Heart left ventricle (tissue), 16 donors: Measurements from ENCODE around the gene TTC7B. TPM values are rescaled to one million over a fixed set of nuclear protein-coding genes. Genes with fewer than 3 reads are reported as not detected.

Source experiments
- ATAC-seq, 4 donors: fragments of 200-7000 bp; cut with Tn5 transposase; one replicate each; pipeline ENCODE4 v1.9.1; 2020 to 2022; ENCODE audit warnings: moderate library complexity in 4 of 4, mild to moderate bottlenecking in 3 of 4, moderate number of reproducible peaks in 1 of 4
- DNase-seq, 5 donors: peaks; one replicate each; pipeline ENCODE4 v3.0.0-alpha.2; 2020
- H3K27ac ChIP-seq, 12 donors: fragments of 200-600 bp; sonication (generic) in 4 of 12; one replicate each; pipeline versions ENCODE4 v1.5.0 to v1.8.0; 2016 to 2022; ENCODE audit warnings: mild to moderate bottlenecking in 2 of 12
- H3K27me3 ChIP-seq, 9 donors: fragments of 200-600 bp; sonication (generic) in 2 of 9; one replicate each; pipeline versions ENCODE4 v1.5.1 to v1.8.0; 2016 to 2022; ENCODE audit warnings: mild to moderate bottlenecking in 3 of 9
- H3K36me3 ChIP-seq, 9 donors: fragments of 200-600 bp; sonication (generic) in 2 of 9; one replicate each; pipeline versions ENCODE4 v1.5.0 to v1.8.0; 2018 to 2022; ENCODE audit warnings: mild to moderate bottlenecking in 2 of 9
- H3K4me1 ChIP-seq, 12 donors: fragments of 200-600 bp; sonication (generic) in 4 of 12; one replicate each; pipeline versions ENCODE4 v1.5.0 to v1.8.0; 2016 to 2022; ENCODE audit warnings: mild to moderate bottlenecking in 3 of 12
- H3K4me3 ChIP-seq, 12 donors: fragments of 200-600 bp; sonication (generic) in 4 of 12; one replicate each; pipeline versions ENCODE4 v1.5.0 to v1.8.0; 2017 to 2022; ENCODE audit warnings: mild to moderate bottlenecking in 9 of 12, moderate library complexity in 4 of 12
- H3K9me3 ChIP-seq, 12 donors: fragments of 200-600 bp; sonication (generic) in 4 of 12; one replicate each; pipeline versions ENCODE4 v1.5.0 to v1.8.0; 2016 to 2022; ENCODE audit warnings: mild to moderate bottlenecking in 1 of 12
- POLR2A ChIP-seq, 2 donors: fragments of 450-650 bp; IDR thresholded peaks; one replicate each; pipeline ENCODE4 v1.6.1; 2017; ENCODE audit warnings: antibody characterized with exemption in 2 of 2, mild to moderate bottlenecking in 2 of 2, moderate library complexity in 2 of 2
- WGBS, 4 donors: extraction: QIAGEN DNeasy Blood & Tissue Kit in 2 of 4; methylation state at CpG; one replicate each; pipeline versions ENCODE4 v1.1.5 to v1.1.7; 2013 to 2018; 5-methylcytosine and 5-hydroxymethylcytosine counted together
- intact Hi-C, 10 donors: fragments of 100-400 bp; cut with DNase I; formaldehyde crosslinking; loops; one replicate each; pipeline versions ENCODE4 v1.11.1 to v1.14.2; 2022
- polyA plus RNA-seq, 2 donors: library from polyadenylated mRNA; stranded (reverse); fragments of 200-250 nt; gene quantifications; one replicate each; pipeline ENCODE4 v1.2.3, GENCODE V29; 2013
- total RNA-seq, 9 donors: library from RNA; depleted of rRNA in 2 of 9; stranded (reverse); fragments of >200 nt in 2 of 9; fragmentation: NEBNext Ultra II Directional in 3 of 9; extraction: Animal tissue kit (Norgen Biotek cat#: 25700) in 3 of 9; gene quantifications; one replicate each; pipeline versions ENCODE4 v1.1.0 to v1.2.4, GENCODE V29; 2016 to 2023
- TF ChIP-seq, protein P1 (sequence below), 12 donors: fragments of 200-600 bp; sonication (generic) in 4 of 12; IDR thresholded peaks; one replicate each; pipeline versions ENCODE4 v1.5.0 to v1.8.0; 2018 to 2022; ENCODE audit warnings: antibody characterized with exemption in 12 of 12, mild to moderate bottlenecking in 5 of 12
- donor health status: ischemic (EF 13 %, LVEDD 7.1; RV severe dilation, severe dysfunction).
- donor health status: healthy with polysubstance abuse.
- donor health status: DM: no; HTN: yes; CAD: no.
- donor health status: DM: no; HTN: no; CAD: no.
- donor health status: ischemic (EF 25% LVEDD 6.9; RV normal size, moderate dysfunction).
- donor health status: ischemic (EF 25% LVEDD 5.7; RV mildly dilated, moderate dysfunction).
- donor health status: healthy.
- donor health status: DM: yes; HTN: yes; CAD: no.
- donor health status: ischemic (EF 35%, LVEDD 5.7; RV mildly dilated, moderate dysfunction).
- donor health status: nonischemic (EF 11% LVEDD 7.7; RV severe dilation, severe dysfunction).
- donor health status: DM: yes; HTN: yes; CAD: no.
- donor health status: PGD.
- donor health status: ischemic (EF 29% LVEDD 5.4; RV normal size, mild dysfunction).
- donor health status: nonischemic (EF 23%, LVEDD 6.1; RV moderate dilation, normal function).

The TTC7B gene
- total and polyA plus RNA-seq, 11 donors = 20.3 to 76.1 (median 62.6) TPM

DNA sequence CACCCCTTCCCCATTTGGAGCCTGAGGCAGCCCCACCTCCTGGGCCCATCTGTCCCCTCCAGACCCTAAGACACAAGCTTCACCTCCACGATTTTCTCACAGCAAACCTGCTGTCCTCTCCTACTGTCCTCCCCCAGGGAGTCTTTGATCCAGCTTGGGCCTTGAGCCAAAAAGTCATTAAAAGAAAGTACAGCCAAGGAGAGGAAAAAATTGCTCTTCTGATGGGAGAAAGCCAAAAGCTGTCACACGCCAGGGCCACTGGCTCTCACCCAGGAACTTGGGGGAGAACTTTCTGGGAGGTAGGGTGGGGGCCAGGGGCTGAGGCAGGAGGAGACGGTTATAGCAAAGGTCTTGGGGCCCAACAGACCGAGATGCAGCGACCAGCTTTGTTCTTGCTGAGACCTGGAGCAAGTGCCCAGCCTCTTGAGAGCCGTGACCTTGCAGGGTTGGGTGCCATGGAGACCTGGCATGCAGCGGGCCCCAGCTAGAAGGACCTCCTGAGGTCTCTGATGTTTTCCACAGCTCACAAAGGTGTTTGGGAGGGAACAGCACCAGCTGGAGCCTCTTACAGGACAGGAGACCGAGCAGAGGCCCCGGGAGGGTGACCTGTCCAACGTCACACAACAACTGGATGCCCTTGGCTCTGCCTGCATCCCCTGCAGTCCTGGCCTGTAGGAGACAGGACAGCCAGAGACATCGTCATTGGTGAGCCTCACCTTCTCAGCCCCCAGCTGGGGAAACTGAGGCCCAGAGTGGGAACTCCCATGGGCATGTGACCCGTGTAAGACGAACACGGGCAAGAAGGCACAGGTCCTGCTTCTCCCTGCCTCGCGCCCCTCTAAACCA, 294.9 kb downstream of the TTC7B start:
- H3K9me3 ChIP-seq = peaks cover 0 to 1% (median 0%) of the 10 kb centered on the region in 12 donors
- H3K4me1 ChIP-seq = peaks cover 0 to 74% (median 47%) of the 10 kb centered on the region in 12 donors
- TF ChIP-seq, protein P1, sequence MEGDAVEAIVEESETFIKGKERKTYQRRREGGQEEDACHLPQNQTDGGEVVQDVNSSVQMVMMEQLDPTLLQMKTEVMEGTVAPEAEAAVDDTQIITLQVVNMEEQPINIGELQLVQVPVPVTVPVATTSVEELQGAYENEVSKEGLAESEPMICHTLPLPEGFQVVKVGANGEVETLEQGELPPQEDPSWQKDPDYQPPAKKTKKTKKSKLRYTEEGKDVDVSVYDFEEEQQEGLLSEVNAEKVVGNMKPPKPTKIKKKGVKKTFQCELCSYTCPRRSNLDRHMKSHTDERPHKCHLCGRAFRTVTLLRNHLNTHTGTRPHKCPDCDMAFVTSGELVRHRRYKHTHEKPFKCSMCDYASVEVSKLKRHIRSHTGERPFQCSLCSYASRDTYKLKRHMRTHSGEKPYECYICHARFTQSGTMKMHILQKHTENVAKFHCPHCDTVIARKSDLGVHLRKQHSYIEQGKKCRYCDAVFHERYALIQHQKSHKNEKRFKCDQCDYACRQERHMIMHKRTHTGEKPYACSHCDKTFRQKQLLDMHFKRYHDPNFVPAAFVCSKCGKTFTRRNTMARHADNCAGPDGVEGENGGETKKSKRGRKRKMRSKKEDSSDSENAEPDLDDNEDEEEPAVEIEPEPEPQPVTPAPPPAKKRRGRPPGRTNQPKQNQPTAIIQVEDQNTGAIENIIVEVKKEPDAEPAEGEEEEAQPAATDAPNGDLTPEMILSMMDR (IDR thresholded peaks at IDR 0.05) = no peak
- no peak for TF ChIP-seq POLR2A (IDR thresholded peaks at IDR 0.05)
- ATAC-seq (peak in 2 of 4 donors; percentile 9 to 19), DNase-seq (peak in 3 of 5 donors; percentile 42 to 47 (median 44))
- H3K27ac ChIP-seq = peak overlapping the region in 9 of 12 donors; percentile 22 to 83 (median 35)
- H3K27me3 ChIP-seq = no peaks in the 10 kb centered on the region
- H3K36me3 ChIP-seq = no peaks in the 10 kb centered on the region
- 48 to 56% (median 48%) methylated on average over 13 to 16 of the region's 16 CpGs for WGBS, 4 donors
- intact Hi-C loops = loop anchor here in 4 of 10 donors (5.0 to 10.0 kb wide), 3 partner anchors 114 to 124 kb away; partner anchors contain the start of gene CALM1 (in 2 of the 4)
- H3K4me3 ChIP-seq = no peak overlapping the region

DNA sequence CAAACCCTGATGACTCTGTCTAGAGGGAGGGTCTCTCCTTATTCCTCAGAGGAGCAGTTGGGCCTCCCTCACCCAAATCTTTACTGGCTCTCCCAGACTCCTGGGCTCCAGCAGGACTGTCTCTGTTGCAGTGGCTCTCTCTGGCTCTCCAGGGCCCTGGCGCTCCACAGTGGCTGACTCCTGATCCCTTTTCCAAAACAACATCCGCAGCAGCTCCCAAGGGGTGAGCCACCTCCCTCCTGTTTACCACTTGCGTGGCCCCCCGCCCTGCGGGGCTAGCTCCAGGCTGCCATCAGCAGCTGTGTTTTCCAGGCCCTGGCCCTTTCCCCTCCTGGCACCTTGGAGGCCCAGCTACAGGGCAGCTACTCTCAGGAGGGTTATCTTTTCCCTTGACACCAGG, 295.9 kb downstream of the TTC7B start:
- ATAC-seq (no peak), DNase-seq (peak in 4 of 5 donors; percentile 31 to 40 (median 34))
- no peaks in the 10 kb centered on the region for H3K9me3 ChIP-seq
- H3K4me3 ChIP-seq = no peak overlapping the region
- H3K4me1 ChIP-seq = peaks cover 0 to 74% (median 47%) of the 10 kb centered on the region in 12 donors
- H3K27ac ChIP-seq = peak overlapping the region in 8 of 12 donors; percentile 9 to 83 (median 40)
- no peaks in the 10 kb centered on the region for H3K36me3 ChIP-seq
- TF ChIP-seq, protein P1 (IDR thresholded peaks at IDR 0.05) = no peak
- no peak for TF ChIP-seq POLR2A (IDR thresholded peaks at IDR 0.05)
- 54 to 76% (median 67%) methylated on average over 5 of the region's 5 CpGs for WGBS, 4 donors
- H3K27me3 ChIP-seq = no peaks in the 10 kb centered on the region
- intact Hi-C loops = loop anchor here in 4 of 10 donors (5.0 to 10.0 kb wide), 3 partner anchors 113 to 123 kb away; partner anchors contain the start of gene CALM1 (in 2 of the 4)

DNA sequence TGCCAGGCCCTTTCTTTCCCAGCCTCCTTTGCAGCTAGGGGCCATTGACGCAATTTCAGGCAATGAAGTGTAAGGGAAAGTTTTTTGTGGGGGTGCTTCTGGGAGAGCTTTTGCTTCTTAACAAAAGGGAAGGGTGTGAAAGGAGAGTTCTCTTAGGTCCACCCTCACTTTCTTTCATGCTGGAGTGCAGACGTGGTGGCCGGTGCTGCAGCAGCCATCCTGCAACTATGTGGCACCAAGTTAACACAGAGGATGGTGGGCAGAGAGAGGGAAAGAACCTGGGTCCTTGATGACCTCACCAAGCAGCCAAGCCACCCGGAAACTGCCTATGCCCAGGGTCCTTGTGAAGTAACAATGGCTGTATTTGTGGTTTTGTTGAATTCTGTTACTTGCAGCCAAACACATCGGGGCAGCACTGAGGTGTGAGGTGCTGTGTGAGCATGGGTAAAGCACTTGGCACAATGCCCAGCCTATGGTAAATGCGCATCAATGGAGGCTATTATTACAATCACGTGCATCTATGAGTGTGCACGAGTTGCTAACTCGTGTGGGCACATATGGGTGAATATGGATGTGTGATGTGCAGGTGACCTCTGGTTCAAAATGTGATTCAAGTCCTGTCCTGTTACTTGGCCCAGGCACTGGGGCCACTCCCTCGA, 296.8 kb downstream of the TTC7B start:
- H3K9me3 ChIP-seq = no peaks in the 10 kb centered on the region
- ATAC-seq = no peak
- TF ChIP-seq, protein P1 (IDR thresholded peaks at IDR 0.05) = peak in 1 of 12 donors; percentile 2
- no peak for TF ChIP-seq POLR2A (IDR thresholded peaks at IDR 0.05)
- peak in 2 of 5 donors; percentile 8 to 21 for DNase-seq
- H3K4me1 ChIP-seq = peaks cover 0 to 66% (median 42%) of the 10 kb centered on the region in 12 donors
- 92 to 95% (median 94%) methylated on average over 10 of the region's 10 CpGs for whole genome bisulfite sequencing, 4 donors
- H3K27ac ChIP-seq = peak overlapping the region in 2 of 12 donors; percentile 45 to 83
- no peaks in the 10 kb centered on the region for H3K27me3 ChIP-seq
- intact Hi-C loops = loop anchor here in 4 of 10 donors (5.0 to 10.0 kb wide), 4 partner anchors 115 to 175 kb away; partner anchors contain the start of gene CALM1 (in 1 of the 4)
- H3K4me3 ChIP-seq = no peak overlapping the region
- H3K36me3 ChIP-seq = no peaks in the 10 kb centered on the region
